ENCODE data around the gene RASGRF1.

DNA sequence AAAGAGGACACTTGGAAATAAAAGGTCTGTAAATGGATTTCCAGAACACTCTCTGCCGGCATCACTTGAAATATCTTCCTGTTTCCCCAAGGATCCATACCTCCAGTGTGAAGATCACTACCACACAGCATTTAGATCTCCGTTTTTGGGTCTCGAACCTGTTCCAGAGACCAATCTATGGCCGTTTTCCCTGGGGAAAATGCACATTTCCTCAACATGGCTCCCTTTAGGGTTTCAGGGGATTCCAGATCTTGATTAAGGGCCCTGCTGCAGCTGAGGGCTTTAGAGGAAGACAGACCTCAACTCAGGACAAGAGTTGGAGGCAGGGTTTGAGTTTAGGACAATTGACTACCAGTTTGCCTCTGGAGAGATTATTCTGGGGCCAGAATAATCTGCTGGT lies 147.8 kb downstream of the RASGRF1 start:
- TF ChIP-seq, protein P1, sequence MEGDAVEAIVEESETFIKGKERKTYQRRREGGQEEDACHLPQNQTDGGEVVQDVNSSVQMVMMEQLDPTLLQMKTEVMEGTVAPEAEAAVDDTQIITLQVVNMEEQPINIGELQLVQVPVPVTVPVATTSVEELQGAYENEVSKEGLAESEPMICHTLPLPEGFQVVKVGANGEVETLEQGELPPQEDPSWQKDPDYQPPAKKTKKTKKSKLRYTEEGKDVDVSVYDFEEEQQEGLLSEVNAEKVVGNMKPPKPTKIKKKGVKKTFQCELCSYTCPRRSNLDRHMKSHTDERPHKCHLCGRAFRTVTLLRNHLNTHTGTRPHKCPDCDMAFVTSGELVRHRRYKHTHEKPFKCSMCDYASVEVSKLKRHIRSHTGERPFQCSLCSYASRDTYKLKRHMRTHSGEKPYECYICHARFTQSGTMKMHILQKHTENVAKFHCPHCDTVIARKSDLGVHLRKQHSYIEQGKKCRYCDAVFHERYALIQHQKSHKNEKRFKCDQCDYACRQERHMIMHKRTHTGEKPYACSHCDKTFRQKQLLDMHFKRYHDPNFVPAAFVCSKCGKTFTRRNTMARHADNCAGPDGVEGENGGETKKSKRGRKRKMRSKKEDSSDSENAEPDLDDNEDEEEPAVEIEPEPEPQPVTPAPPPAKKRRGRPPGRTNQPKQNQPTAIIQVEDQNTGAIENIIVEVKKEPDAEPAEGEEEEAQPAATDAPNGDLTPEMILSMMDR (IDR thresholded peaks at IDR 0.05; ENCODE audit: low read length) = no peak
- no peak for TF ChIP-seq EZH2 (optimal IDR thresholded peaks at IDR 0.05; ENCODE audit: low read depth, low read length)

Measured in MM.1S (cell line).